DMS79 treated with DMSO at 0.1 percent for 48 hours (cell line): ENCODE data around the gene TYRP1.
"Not testable (repeated sequence)": the region's sequence is repeated elsewhere in the genome, so short reads cannot be mapped to it uniquely, and the experiment has no call there.

Experiments used
- DNase-seq: peaks from one replicate; lab custom pipeline; 2025; lab: John Stamatoyannopoulos, UW

TYRP1 gene

DNA sequence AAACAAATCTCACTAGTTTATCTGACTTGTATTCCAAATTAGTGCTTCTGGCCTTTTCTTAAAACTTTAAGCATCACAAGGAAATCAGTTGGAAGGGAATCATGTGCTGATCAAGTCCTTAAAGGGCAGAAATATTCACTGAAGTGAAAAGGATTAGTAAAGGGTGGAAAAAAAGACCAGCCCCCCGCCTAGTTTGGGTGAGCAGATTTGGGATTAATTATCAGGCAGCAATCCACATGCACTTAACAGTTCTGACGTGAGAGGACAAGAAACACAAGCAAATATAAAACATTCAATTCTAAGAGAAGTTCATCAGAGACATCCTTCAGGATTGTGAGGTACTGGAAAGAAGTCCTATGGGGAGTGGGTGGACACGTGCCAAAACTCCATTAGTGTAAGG is at the start of gene TYRP1:
TSS of gene TYRP1 (plus strand) at position 245 of the 400 bp plus-strand sequence. CDS start 612 bp downstream, outside the sequence.
- DNase-seq: no peak

- no peak for DNase-seq
These were observed 49.5 kb upstream of the TYRP1 start for GRCh38 chr9:12643686-12644085.

GRCh38 chr9:12648925-12649324 is 44.3 kb upstream of the TYRP1 start:
- no peak for DNase-seq

- DNase-seq: no peak
These were observed 42.1 kb upstream of the TYRP1 start for GRCh38 chr9:12651125-12651524.

GRCh38 chr9:12652973-12653372 is 40.2 kb upstream of the TYRP1 start:
- DNase-seq: no peak

GRCh38 chr9:12656803-12657202 is 36.4 kb upstream of the TYRP1 start:
- DNase-seq: no peak

DNA sequence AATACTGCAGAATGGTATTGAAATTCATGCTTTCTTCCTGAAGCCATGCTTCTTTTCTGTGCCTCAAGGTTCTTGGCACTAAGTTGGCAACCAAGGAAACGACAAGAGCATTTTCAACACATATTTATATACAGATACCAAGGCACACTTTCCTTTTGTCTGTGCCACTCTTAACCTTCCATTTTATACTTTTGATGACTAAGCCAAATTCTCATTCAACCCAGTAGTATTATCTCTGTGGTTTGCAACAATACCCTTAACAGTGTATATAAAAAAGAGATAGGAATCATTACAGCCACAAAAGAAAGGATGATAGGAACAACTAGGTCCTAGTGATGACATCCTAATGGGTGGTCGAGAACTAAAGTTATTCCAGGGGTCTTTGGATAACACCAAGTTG is 36.0 kb upstream of the TYRP1 start:
- DNase-seq: no peak

DNA sequence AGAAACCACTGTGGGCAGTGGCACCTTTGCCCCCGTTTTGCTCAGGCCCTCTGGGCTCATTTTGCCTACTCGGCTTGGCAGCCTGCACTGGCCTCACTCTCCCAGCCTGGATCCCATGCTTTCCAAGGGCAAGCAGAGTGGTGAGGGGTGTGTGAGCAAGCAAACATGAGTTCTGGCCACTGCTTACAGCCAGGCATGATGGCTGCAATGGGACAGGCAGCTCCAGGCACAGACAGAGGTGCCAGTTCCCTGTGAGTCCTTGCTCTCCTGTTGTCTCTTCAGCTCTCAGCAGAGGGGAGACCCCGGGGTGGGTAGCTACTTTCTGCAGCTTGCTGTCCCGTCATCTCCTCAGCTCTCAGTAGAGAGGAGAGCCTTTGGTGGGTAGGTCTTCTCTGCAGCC is 35.2 kb upstream of the TYRP1 start:
- DNase-seq: no peak

GRCh38 chr9:12658531-12659209 is 34.5 kb upstream of the TYRP1 start:
- DNase-seq: no peak

DNA sequence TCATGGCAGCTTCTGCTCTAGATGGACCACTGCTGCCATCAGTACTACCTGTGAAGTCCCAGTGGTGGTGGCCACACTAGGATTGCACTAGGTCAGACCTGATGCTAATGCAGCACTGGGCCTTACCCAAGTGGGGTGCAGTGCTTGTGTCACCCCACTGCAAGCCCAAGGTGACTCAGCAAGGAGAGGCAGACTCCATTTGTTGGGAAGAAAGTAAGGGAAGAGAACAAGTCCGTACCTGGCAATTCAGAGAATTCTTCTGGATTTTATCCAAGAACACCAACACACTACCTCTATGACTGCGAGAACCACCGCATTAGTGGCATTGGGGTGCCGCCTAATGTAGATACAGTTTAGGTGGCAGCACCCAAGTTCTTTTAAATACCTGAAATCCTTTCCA is 34.0 kb upstream of the TYRP1 start:
- DNase-seq: no peak

GRCh38 chr9:12666813-12667212 is 26.4 kb upstream of the TYRP1 start:
- no peak for DNase-seq

DNA sequence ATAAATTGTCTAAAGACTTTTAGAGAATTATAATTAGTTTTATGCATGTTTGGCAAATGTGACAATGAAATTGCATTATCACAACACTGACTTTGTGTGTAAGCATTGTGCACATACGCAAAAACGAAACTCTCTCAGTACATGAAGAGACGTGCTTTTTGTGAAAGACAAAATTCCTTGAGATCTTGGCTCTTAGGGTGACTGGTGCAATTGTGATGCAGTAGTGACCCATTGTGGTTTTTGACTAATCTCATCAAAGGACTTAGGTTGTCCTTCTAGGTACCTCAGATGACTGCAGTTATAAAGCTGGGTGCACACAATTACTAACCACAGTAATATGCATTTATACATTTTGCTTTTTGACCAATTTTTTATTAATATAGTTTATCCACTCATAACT is 25.3 kb upstream of the TYRP1 start:
- no peak for DNase-seq

DNA sequence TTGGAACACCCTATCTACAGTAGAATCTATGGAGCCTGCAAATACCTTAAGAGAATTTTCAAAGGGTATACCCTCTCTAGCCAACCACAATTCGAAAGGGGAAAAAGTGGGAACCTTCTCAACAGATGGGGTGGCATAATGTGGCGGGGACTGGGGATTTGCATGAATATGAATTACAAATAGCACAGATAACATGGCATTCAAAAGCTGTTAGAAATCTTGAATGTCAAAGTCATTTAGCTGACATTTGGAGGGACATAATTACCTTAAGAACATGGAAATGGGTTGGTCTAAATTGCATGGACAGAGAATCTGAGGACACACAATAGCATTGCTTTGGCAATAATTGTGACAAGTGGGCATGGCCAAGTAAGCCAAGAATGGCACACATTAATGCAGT is 23.2 kb upstream of the TYRP1 start:
- no peak for DNase-seq

DNA sequence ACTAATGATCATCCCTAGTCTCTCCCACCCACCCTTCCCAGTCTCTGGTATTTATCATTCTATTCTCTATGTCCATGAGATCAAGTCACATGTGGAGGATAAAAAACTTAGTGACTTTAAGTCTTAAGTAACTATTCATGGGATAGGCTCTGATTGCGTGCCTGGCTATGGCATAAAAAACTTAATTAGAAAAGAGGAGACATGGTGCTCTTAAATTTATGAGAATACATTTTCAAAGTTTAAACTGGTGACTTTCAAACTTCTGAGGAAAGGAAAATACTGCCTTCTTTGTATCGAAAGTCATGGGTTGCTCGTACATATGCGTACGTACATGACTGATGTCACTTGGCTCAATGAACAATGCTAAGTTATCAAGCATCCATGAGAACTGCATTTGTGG is 18.2 kb upstream of the TYRP1 start:
- DNase-seq: no peak

- not testable (repeated sequence) for DNase-seq
These were observed 15.6 kb upstream of the TYRP1 start for GRCh38 chr9:12677462-12678126.

GRCh38 chr9:12680341-12680740 is 12.8 kb upstream of the TYRP1 start:
- no peak for DNase-seq

DNA sequence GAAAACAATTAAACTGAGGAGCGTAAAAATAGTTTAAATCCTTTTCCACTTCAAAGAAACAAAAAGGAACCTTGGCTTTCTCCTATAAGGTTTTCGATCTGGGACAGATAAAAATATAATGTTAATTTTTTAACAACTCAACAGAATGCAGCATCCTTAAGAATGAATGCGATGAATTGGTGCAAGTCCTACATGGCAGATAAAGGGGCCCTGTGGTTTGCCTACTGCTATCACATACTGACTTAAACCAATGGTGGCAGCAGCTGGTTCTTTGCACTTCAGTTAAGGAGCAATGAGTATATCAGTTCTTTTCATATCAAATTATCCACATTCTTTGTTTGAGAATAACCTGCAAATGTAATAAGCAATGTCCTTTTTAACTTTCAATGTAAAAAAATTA is 12.4 kb upstream of the TYRP1 start:
- DNase-seq: no peak

DNA sequence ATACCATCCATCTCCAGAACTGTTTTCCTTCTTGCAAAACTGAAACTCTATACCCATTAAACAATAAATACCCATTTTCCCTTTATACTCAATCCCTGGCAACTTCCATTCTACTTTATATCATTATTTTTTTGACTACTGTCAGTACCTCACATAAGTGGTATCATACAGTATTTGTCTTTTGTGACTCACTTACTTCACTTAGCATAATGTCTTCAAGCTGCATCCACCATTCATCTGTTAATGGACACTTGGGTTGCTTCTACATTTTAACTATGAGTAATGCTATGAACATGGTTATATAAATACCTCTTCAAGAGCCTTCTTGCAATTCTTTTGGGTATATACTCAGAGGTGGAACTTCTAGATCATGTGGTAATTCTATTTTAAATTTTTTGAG is 11.6 kb upstream of the TYRP1 start:
- DNase-seq: no peak

DNA sequence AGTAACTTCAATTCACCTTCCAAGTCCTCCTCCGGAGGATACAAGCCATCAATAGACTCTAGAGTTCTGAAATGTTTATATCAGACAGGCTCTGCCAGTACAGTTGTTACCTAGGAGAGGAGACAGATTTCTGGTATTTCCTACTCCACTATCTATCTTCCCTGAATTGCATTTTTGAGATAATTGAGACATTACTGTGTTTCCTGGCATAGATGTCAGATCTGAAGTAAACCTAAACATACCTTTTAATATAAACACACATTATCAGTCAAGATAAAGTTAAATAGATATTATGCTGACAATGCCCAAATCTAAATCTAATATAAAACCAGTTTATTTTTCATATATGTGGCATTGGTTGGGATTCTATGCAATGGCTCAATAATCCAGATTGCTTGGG is 8.2 kb upstream of the TYRP1 start:
- DNase-seq: no peak

DNA sequence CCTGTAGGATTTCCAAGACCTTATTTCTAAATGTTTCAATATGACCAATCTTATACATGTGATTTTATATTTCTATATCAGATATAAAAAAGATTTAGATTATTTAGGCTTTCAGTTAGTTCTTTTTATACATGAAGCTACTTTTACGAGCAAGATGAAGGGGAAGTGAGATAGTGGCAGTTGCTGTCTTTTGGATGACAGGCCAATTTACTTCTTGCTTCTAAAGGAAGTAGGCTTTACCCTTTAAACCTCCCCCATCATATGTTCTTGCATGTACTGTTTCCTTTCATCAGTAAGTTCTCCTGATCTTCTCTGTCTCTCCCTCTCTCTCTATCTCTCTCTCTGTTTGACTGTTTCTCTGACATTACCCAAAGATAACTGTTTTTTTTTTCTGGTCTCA is 4.0 kb upstream of the TYRP1 start:
- DNase-seq: no peak

DNA sequence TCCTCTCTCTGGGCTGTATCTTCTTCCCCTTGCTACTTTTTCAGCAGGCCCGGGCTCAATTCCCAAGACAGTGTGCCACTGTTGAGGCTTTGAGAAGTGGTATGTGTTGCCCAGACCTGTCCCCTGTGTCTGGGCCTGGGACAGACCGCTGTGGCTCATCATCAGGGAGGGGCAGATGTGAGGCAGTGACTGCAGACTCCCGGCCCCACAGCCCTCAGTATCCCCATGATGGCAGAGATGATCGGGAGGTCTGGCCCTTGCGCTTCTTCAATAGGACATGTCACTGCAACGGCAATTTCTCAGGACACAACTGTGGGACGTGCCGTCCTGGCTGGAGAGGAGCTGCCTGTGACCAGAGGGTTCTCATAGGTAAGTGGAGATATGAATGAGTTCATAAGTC is 828 bp downstream of the TYRP1 start:
- no peak for DNase-seq

DNA sequence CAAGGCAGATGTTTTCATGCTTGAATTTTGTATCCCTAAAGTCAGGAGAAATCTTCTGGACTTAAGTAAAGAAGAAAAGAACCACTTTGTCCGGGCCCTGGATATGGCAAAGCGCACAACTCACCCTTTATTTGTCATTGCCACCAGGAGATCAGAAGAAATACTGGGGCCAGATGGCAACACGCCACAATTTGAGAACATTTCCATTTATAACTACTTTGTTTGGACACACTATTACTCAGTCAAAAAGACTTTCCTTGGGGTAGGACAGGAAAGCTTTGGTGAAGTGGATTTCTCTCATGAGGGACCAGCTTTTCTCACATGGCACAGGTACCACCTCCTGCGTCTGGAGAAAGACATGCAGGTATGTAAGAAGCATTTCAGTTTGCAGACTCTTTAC is 2.3 kb downstream of the TYRP1 start:
- DNase-seq: no peak

GRCh38 chr9:12696931-12697622 is 3.9 kb downstream of the TYRP1 start:
- DNase-seq: peak; percentile 28
